Esophagus muscularis mucosa (tissue), 4 donors: Measurements from ENCODE around the gene SDK2.

Experiments
- CTCF ChIP-seq, 3 experiments: fragments of 200-600 bp in 2 of 3; fragments of 450-650 bp in 1 of 3; sonication (generic) in 2 of 3; IDR thresholded peaks; one replicate each; pipeline ENCODE4 v1.5.1; 2017 to 2019; ENCODE audit warnings: antibody characterized with exemption in 3 of 3, mild to moderate bottlenecking in 2 of 3, moderate library complexity in 1 of 3
- EP300 ChIP-seq: sonication (generic); formaldehyde crosslinking; IDR thresholded peaks from one replicate; pipeline ENCODE4 v1.6.1; 2017; ENCODE audit warnings: antibody characterized with exemption
- POLR2A ChIP-seq: fragments of 450-650 bp; IDR thresholded peaks from one replicate; pipeline ENCODE4 v1.6.1; 2017; ENCODE audit warnings: antibody characterized with exemption, moderate library complexity, mild to moderate bottlenecking, low read depth

- TF ChIP-seq CTCF (IDR thresholded peaks at IDR 0.05) = no peak
- no peak for TF ChIP-seq POLR2A
- TF ChIP-seq EP300 = no peak
Observed at GRCh38 chr17:73613271-73614233, 30.7 kb downstream of the SDK2 start.
